ENCODE data around the gene ARRB1.
A peak's percentile ranks its signal among the peaks of the same experiment; 100 is the strongest.
"Not testable (repeated sequence)": the region's sequence is repeated elsewhere in the genome, so short reads cannot be mapped to it uniquely, and the experiment has no call there.

The ARRB1 gene

DNA sequence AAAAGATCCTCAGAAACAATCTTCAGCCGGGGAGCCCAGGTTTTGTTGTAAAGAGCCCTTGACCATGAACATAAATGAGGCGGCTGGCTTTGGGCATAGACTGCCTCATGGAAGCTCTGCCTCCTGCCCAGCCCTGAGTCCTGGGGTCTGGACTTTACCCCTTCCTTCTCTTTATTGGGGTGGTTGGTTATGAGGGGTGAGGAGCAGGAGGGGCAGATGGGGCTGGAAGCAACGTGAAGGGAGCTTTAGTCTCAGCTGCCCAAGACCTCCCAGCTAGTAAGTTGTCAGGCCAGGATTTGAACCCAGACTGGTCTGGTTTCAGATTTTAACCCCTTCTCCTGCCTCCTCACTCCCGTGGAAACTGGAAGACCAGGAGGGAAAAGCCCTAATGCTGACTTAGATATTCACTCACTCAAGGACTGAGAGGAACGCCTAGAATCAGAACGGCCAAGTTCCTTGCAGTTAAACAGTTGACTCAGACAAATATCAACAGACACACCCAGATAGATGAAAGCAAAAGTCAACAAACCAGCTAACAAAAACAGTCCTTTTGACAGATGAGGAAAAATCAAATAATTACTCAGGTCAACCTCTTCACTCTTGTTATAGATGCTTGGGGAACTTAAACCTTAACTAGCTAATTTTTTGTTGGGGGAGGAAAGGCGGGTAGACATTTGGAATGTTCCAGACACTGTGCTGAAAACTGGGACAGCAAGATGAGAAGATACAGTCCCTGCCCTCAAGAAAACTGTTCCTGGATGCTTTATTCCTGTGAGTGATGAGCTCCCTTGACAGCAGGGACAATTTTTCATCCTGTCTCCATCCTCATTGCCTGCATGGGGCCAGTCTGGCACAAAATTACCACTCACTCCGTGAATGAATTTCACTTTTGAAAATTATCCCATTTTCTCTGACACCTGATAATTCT, 20.8 kb upstream of the ARRB1 start:
- Histone ChIP-seq H3K27ac (ENCODE audit: low read length) (no peak overlapping the region), H3K4me3 (ENCODE audit: low read length) (no peak overlapping the region), H3K4me1 (ENCODE audit: control insufficient read depth, insufficient read depth, low read length) (no peaks in the 10 kb centered on the region; the same call in 1 of the 2 replicates), H3K9me3 (ENCODE audit: control insufficient read depth, insufficient read depth, low read length) (no peaks in the 10 kb centered on the region), H3K36me3 (ENCODE audit: control insufficient read depth, insufficient read depth, low read length) (no peaks in the 10 kb centered on the region), H3K27me3 (ENCODE audit: control insufficient read depth, insufficient read depth, low read length) (no peaks in the 10 kb centered on the region)
- WGBS (ENCODE audit: insufficient coverage, insufficient read length): no CpG with 5 or more reads among the region's 8 CpGs
- no peak for DNase-seq (ENCODE audit: low read depth, low spot score)

DNA sequence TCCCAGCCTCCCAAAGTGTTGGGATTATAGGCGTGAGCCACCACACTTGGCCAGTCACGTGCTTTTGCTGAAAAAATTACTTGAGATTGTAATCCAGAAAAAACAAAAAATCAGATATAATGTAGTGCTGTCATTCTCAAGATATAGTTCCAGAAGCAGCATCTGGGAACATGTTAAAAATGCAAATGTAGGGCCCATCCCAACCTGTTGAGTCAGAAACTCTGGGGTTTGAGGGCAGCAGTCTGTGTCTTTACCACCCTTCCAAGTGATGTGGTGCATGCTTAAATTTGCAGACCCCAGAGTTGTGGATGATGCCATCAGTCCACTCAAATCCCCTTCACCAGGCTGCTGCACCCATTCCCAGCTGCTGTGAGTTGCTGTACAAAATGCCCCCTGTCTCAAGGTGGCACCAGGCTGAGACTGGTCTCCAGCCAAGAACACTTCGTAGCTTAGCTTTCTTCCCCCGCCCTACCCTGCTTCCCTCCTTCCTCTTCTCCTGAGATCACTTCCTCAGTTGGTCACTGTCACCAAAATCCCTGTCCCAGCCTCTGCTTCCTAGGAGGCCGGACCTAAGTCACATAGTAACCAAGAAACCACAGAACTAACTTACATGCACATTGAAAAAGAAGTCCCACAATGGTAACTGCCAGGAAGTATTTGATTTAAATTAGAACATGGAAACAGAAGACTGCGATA, 18.2 kb upstream of the ARRB1 start:
- no peaks in the 10 kb centered on the region for H3K9me3 ChIP-seq (ENCODE audit: control insufficient read depth, insufficient read depth, low read length)
- no peak for DNase-seq (ENCODE audit: low read depth, low spot score)
- no peaks in the 10 kb centered on the region for H3K27me3 ChIP-seq (ENCODE audit: control insufficient read depth, insufficient read depth, low read length)
- H3K27ac ChIP-seq (ENCODE audit: low read length): no peak overlapping the region
- H3K4me3 ChIP-seq (ENCODE audit: low read length): no peak overlapping the region
- no CpG with 5 or more reads among the region's 6 CpGs for WGBS (ENCODE audit: insufficient coverage, insufficient read length)
- H3K4me1 ChIP-seq (ENCODE audit: control insufficient read depth, insufficient read depth, low read length): no peaks in the 10 kb centered on the region
- no peaks in the 10 kb centered on the region for H3K36me3 ChIP-seq (ENCODE audit: control insufficient read depth, insufficient read depth, low read length)

DNA sequence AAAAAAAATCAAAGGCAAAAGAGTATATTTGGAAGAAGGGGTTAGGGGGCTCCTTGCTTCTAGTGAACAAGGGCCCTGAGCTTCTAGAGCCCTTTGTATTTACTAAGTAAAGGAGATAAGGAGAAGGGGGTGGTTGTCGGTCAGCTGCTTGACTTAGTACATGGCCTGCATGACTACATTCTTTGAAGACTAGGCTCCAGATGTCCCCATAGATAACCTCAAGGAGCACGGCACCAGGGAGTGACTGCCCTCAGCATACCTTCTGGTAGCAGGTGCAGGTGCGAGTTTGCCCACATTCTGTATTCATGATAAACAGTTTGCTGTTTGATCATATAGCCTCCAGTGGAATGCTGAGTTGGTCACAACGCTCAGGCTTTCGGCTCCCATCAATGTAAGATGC, 15.4 kb upstream of the ARRB1 start:
- WGBS (ENCODE audit: insufficient coverage, insufficient read length): no CpG with 5 or more reads among the region's 5 CpGs
- not testable (repeated sequence) for DNase-seq (ENCODE audit: low read depth, low spot score); H3K4me3 ChIP-seq (ENCODE audit: low read length); H3K27ac ChIP-seq (ENCODE audit: low read length); H3K9me3 ChIP-seq (ENCODE audit: control insufficient read depth, insufficient read depth, low read length); H3K4me1 ChIP-seq (ENCODE audit: control insufficient read depth, insufficient read depth, low read length); H3K36me3 ChIP-seq (ENCODE audit: control insufficient read depth, insufficient read depth, low read length); H3K27me3 ChIP-seq (ENCODE audit: control insufficient read depth, insufficient read depth, low read length)

DNA sequence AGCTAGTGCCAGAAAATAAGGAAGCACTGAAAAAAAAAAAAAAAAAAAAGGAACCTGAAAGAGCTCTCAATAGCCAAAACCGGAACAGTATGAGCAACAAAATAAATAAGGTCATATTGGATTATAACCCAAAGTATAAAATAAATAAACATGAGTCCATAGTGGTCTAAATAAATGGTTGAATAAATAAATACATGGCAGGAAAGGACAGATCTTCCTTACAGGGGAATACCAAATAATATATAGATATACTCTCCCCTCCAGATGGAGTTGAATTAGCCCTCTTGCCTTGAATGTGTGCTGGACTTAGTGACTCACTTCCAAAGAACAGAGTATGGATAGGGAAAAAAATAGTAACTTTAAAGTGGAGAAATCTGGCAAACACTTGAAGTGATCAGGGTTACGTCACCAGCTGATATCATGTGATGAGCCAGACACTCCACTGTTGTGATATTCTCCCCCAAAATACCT, 14.3 kb upstream of the ARRB1 start:
- H3K27ac ChIP-seq (ENCODE audit: low read length): no peak overlapping the region
- WGBS (ENCODE audit: insufficient coverage, insufficient read length): no CpG with 5 or more reads among the region's 2 CpGs
- H3K4me1 ChIP-seq (ENCODE audit: control insufficient read depth, insufficient read depth, low read length): no peaks in the 10 kb centered on the region; the same call in 1 of the 2 replicates
- no peak for DNase-seq (ENCODE audit: low read depth, low spot score)
- no peaks in the 10 kb centered on the region for H3K36me3 ChIP-seq (ENCODE audit: control insufficient read depth, insufficient read depth, low read length)
- H3K27me3 ChIP-seq (ENCODE audit: control insufficient read depth, insufficient read depth, low read length): no peaks in the 10 kb centered on the region
- H3K4me3 ChIP-seq (ENCODE audit: low read length): no peak overlapping the region
- H3K9me3 ChIP-seq (ENCODE audit: control insufficient read depth, insufficient read depth, low read length): no peaks in the 10 kb centered on the region; the same call in 1 of the 2 replicates

DNA sequence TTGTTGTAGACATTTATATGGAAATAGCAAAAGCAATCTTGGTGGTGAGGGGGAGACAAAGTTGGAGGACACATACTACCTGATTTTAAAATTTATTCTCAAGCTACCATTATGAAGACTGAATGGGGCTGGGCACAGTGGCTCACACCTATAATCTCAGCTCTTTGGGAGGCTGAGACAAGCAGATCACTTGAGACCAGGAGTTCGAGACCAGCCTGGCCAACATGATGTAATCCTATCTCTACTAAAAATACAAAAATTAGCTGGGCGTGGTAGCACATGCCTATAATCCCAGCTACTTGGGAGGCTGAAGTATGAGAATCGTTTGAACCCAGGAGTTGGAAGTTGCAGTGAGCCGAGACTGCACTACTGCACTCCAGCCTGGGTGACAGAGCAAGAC, 10.8 kb upstream of the ARRB1 start:
- WGBS (ENCODE audit: insufficient coverage, insufficient read length): no CpG with 5 or more reads among the region's 4 CpGs

DNA sequence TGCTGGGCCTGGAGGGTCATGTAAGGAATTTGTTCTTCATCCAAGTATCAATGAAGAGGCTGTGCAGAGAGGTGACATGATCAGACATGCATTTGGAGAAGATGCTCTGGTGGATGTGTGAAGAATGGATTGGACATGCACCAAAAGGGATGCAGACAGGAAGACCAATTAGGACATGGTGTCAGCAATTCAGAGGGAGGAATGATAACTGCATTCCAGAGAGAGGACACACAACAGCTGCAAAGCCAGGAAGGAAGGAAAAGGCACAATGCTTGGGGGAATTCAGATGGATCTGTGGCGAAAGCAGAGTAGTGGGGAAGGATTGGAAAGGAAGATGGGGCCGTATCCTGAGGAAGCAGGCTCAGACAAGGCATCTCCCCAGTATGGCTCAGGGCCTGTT, 5.2 kb upstream of the ARRB1 start:
- no peaks in the 10 kb centered on the region for H3K4me1 ChIP-seq (ENCODE audit: control insufficient read depth, insufficient read depth, low read length)
- no peak overlapping the region for H3K27ac ChIP-seq (ENCODE audit: low read length)
- H3K36me3 ChIP-seq (ENCODE audit: control insufficient read depth, insufficient read depth, low read length): no peaks in the 10 kb centered on the region
- DNase-seq (ENCODE audit: low read depth, low spot score): no peak
- no peaks in the 10 kb centered on the region for H3K27me3 ChIP-seq (ENCODE audit: control insufficient read depth, insufficient read depth, low read length)
- no CpG with 5 or more reads among the region's 2 CpGs for WGBS (ENCODE audit: insufficient coverage, insufficient read length)
- H3K4me3 ChIP-seq (ENCODE audit: low read length): no peak overlapping the region
- no peaks in the 10 kb centered on the region for H3K9me3 ChIP-seq (ENCODE audit: control insufficient read depth, insufficient read depth, low read length)

More for the DNA sequence above, 10.8 kb upstream of the ARRB1 start:
- DNase-seq (ENCODE audit: low read depth, low spot score); H3K36me3 ChIP-seq (ENCODE audit: control insufficient read depth, insufficient read depth, low read length); H3K4me1 ChIP-seq (ENCODE audit: control insufficient read depth, insufficient read depth, low read length); H3K9me3 ChIP-seq (ENCODE audit: control insufficient read depth, insufficient read depth, low read length); H3K27ac ChIP-seq (ENCODE audit: low read length); H3K27me3 ChIP-seq (ENCODE audit: control insufficient read depth, insufficient read depth, low read length); H3K4me3 ChIP-seq (ENCODE audit: low read length): not testable (repeated sequence)

DNA sequence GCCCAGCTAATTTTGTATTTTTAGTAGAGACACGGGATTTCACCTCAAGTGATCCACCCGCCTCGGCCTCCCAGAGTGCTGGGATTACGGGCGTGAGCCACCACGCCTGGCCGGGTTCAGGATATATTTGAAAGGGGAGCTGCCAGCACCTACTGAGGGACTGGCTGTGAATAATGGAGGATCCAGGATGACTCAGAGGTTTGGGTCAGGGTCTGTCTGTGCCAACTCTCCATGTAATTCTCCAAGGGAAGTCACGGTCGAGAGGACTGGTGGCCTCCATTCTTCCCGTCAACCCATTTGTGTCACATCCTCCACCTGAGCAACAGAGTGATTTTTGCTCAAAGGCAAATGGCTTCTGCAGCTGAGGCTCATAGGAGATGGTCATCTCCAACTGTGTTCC, 3.6 kb upstream of the ARRB1 start:
- H3K9me3 ChIP-seq (ENCODE audit: control insufficient read depth, insufficient read depth, low read length): no peaks in the 10 kb centered on the region
- no peaks in the 10 kb centered on the region for H3K36me3 ChIP-seq (ENCODE audit: control insufficient read depth, insufficient read depth, low read length)
- no CpG with 5 or more reads among the region's 10 CpGs for WGBS (ENCODE audit: insufficient coverage, insufficient read length)
- H3K27me3 ChIP-seq (ENCODE audit: control insufficient read depth, insufficient read depth, low read length): no peaks in the 10 kb centered on the region
- H3K27ac ChIP-seq (ENCODE audit: low read length): no peak overlapping the region
- H3K4me1 ChIP-seq (ENCODE audit: control insufficient read depth, insufficient read depth, low read length): peaks cover 5% of the 10 kb centered on the region
- DNase-seq (ENCODE audit: low read depth, low spot score): no peak
- H3K4me3 ChIP-seq (ENCODE audit: low read length): no peak overlapping the region

DNA sequence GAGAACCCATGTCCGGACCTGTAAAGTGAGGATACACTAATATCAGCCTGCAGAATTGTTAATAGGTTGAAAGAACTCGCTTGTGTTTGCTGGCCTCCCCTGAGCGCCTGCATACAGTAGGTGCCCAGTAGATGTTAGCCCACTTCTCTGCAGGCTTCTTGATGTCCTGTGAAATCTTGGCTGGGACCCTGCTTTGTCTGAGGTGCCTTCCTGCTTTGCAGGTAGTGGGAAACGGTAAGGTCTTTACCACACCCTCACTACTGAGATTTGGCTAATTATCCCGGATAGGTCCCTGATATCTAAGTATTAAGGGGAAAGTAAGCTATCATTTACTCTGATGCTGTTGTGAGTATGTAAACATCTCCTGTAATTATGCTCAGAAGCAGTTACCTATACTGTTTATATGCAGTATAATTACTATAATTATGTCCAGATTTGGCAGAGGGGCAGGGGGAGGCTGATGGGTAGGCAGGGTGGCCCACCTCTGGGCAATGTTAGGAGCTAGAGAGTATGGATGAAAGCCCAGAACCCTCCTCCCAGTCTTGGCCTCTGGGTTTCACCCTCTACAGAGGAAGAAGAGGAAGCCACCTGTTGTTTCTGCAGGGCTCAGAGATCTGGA, 1.2 kb upstream of the ARRB1 start:
- DNase-seq (ENCODE audit: low read depth, low spot score): no peak

DNA sequence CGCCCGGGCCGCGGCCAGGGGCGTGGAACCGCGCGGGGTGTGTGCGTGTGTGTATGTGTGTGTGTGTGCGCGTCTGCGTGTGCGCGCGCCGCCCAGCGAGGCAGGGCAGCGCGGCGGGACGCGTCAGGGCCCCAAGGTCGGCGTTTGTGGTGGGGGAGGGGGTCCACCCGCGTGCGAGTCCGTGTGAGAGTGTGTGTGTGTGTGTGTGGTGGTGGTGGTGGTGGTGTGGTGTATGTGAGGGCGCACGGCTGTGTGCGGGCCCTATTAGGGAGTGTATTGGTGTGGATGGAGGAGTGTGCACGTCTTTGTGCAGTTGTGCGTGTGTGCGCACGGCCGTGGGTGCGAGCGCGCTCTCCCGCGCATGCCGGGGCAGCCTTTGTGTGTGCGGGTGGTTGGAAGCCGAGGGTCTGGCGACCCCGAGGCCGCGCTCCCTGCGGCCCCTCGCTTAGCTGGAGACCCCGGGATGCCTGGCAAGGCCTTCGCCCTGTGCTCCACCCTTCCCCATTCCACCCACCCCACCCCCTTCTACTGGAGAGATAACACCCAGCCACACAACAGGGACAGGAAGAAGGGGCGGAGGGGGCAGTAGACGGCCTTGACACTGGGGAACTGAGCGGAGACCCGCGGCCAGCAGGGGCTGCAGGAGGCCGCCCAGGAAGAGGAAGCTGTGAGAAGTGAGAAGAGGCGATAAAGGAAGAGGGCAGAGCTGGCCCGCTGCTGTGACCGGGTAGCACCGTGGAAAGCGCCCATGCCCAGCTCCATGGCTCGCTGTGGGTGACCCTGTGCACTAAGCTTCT, 528 bp upstream of the ARRB1 start:
- H3K4me1 ChIP-seq (ENCODE audit: control insufficient read depth, insufficient read depth, low read length): peaks cover 8% of the 10 kb centered on the region
- peak overlapping the region; percentile 71 for H3K4me3 ChIP-seq (ENCODE audit: low read length)
- H3K36me3 ChIP-seq (ENCODE audit: control insufficient read depth, insufficient read depth, low read length): no peaks in the 10 kb centered on the region
- H3K27me3 ChIP-seq (ENCODE audit: control insufficient read depth, insufficient read depth, low read length): no peaks in the 10 kb centered on the region
- no peak overlapping the region for H3K27ac ChIP-seq (ENCODE audit: low read length)
- WGBS (ENCODE audit: insufficient coverage, insufficient read length): no CpG with 5 or more reads among the region's 64 CpGs
- no peak for DNase-seq (ENCODE audit: low read depth, low spot score)
- H3K9me3 ChIP-seq (ENCODE audit: control insufficient read depth, insufficient read depth, low read length): no peaks in the 10 kb centered on the region

More for the DNA sequence above, 1.2 kb upstream of the ARRB1 start:
- Histone ChIP-seq H3K9me3 (ENCODE audit: control insufficient read depth, insufficient read depth, low read length) (no peaks in the 10 kb centered on the region), H3K27me3 (ENCODE audit: control insufficient read depth, insufficient read depth, low read length) (no peaks in the 10 kb centered on the region), H3K4me1 (ENCODE audit: control insufficient read depth, insufficient read depth, low read length) (peaks cover 8% of the 10 kb centered on the region), H3K4me3 (ENCODE audit: low read length) (no peak overlapping the region), H3K27ac (ENCODE audit: low read length) (no peak overlapping the region), H3K36me3 (ENCODE audit: control insufficient read depth, insufficient read depth, low read length) (no peaks in the 10 kb centered on the region)
- no CpG with 5 or more reads among the region's 5 CpGs for WGBS (ENCODE audit: insufficient coverage, insufficient read length)

Data from iPS DF 6.9 (cell line).